ENCODE measurements around the gene CLCA2. TPM values are rescaled to one million over a fixed set of nuclear protein-coding genes. Genes with fewer than 3 reads are reported as not detected.
A peak's percentile ranks its signal among the peaks of the same experiment; 100 is the strongest.

CLCA2 gene
- total RNA-seq, 1 donor = 43.2 TPM

GRCh38 chr1:86453664-86454063 lies 29.7 kb downstream of the CLCA2 start:
- TF ChIP-seq CTCF (IDR thresholded peaks at IDR 0.05; ENCODE audit: insufficient read depth, low read length) = no peak
- no peak overlapping the region for H3K4me3 ChIP-seq (ENCODE audit: low read depth, low read length)
- DNase-seq (ENCODE audit: low read depth) = no peak

DNA sequence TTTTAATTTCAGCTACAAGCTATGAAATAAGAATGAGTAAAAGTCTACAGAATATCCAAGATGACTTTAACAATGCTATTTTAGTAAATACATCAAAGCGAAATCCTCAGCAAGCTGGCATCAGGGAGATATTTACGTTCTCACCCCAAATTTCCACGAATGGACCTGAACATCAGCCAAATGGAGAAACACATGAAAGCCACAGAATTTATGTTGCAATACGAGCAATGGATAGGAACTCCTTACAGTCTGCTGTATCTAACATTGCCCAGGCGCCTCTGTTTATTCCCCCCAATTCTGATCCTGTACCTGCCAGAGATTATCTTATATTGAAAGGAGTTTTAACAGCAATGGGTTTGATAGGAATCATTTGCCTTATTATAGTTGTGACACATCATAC lies 31.1 kb downstream of the CLCA2 start:
- DNase-seq (ENCODE audit: low read depth) = no peak
- H3K4me3 ChIP-seq (ENCODE audit: low read depth, low read length) = no peak overlapping the region
- no peak for TF ChIP-seq CTCF (IDR thresholded peaks at IDR 0.05; ENCODE audit: insufficient read depth, low read length)

GRCh38 chr1:86460998-86461397 lies 37.0 kb downstream of the CLCA2 start:
- TF ChIP-seq CTCF (IDR thresholded peaks at IDR 0.05; ENCODE audit: insufficient read depth, low read length) = no peak
- no peak for DNase-seq (ENCODE audit: low read depth)
- no peak overlapping the region for H3K4me3 ChIP-seq (ENCODE audit: low read depth, low read length)

- no peak for TF ChIP-seq CTCF (IDR thresholded peaks at IDR 0.05; ENCODE audit: insufficient read depth, low read length)
- H3K4me3 ChIP-seq (ENCODE audit: low read depth, low read length) = no peak overlapping the region
- no peak for DNase-seq (ENCODE audit: low read depth)
Measured at GRCh38 chr1:86461482-86461881, 37.5 kb downstream of the CLCA2 start.

GRCh38 chr1:86464819-86465218 lies 40.8 kb downstream of the CLCA2 start:
- no peak for TF ChIP-seq CTCF (IDR thresholded peaks at IDR 0.05; ENCODE audit: insufficient read depth, low read length)
- no peak for DNase-seq (ENCODE audit: low read depth)
- H3K4me3 ChIP-seq (ENCODE audit: low read depth, low read length) = no peak overlapping the region

GRCh38 chr1:86466109-86466844 lies 42.3 kb downstream of the CLCA2 start:
- no peak for DNase-seq (ENCODE audit: low read depth)
- no peak for TF ChIP-seq CTCF (IDR thresholded peaks at IDR 0.05; ENCODE audit: insufficient read depth, low read length)
- H3K4me3 ChIP-seq (ENCODE audit: low read depth, low read length) = no peak overlapping the region

- peak; percentile 17 for DNase-seq (ENCODE audit: low read depth)
- no peak overlapping the region for H3K4me3 ChIP-seq (ENCODE audit: low read depth, low read length)
- no peak for TF ChIP-seq CTCF (IDR thresholded peaks at IDR 0.05; ENCODE audit: insufficient read depth, low read length)
Measured at GRCh38 chr1:86466986-86467385, 43.0 kb downstream of the CLCA2 start.
